ENCODE results near the gene DCLK3.

DCLK3 gene

GRCh38 chr3:36709826-36710365 is 54.5 kb downstream of the DCLK3 start:
- DNase-seq (ENCODE audit: low read depth in 2 of 2) = no peak

GRCh38 chr3:36709281-36709680 is 55.1 kb downstream of the DCLK3 start:
- no peak for DNase-seq (ENCODE audit: low read depth in 2 of 2)

GRCh38 chr3:36707623-36708409 is 56.5 kb downstream of the DCLK3 start:
- no peak for DNase-seq (ENCODE audit: low read depth in 2 of 2)

GRCh38 chr3:36705015-36705414 is 59.3 kb downstream of the DCLK3 start:
- no peak for DNase-seq (ENCODE audit: low read depth in 2 of 2)

GRCh38 chr3:36704280-36704679 is 60.1 kb downstream of the DCLK3 start:
- no peak for DNase-seq (ENCODE audit: low read depth in 2 of 2)

- no peak for DNase-seq (ENCODE audit: low read depth in 2 of 2)
These were observed 63.1 kb downstream of the DCLK3 start for GRCh38 chr3:36701249-36701572.

GRCh38 chr3:36700537-36701248 is 63.7 kb downstream of the DCLK3 start:
- DNase-seq (ENCODE audit: low read depth in 2 of 2) = no peak

- no peak for DNase-seq (ENCODE audit: low read depth in 2 of 2)
These were observed 66.0 kb downstream of the DCLK3 start for GRCh38 chr3:36698314-36698713.

GRCh38 chr3:36697229-36698001 is 66.9 kb downstream of the DCLK3 start:
- no peak for DNase-seq (ENCODE audit: low read depth in 2 of 2)

- DNase-seq (ENCODE audit: low read depth in 2 of 2) = no peak
These were observed 67.6 kb downstream of the DCLK3 start for GRCh38 chr3:36696799-36697198.

GRCh38 chr3:36695769-36696137 is 68.6 kb downstream of the DCLK3 start:
- DNase-seq (ENCODE audit: low read depth in 2 of 2) = no peak

GRCh38 chr3:36695113-36695768 is 69.1 kb downstream of the DCLK3 start:
- no peak for DNase-seq (ENCODE audit: low read depth in 2 of 2)

GRCh38 chr3:36693670-36694069 is 70.7 kb downstream of the DCLK3 start:
- no peak for DNase-seq (ENCODE audit: low read depth in 2 of 2)

GRCh38 chr3:36689560-36689959 is 74.8 kb downstream of the DCLK3 start:
- DNase-seq (ENCODE audit: low read depth in 2 of 2) = no peak

GRCh38 chr3:36688815-36689214 is 75.5 kb downstream of the DCLK3 start:
- DNase-seq (ENCODE audit: low read depth in 2 of 2) = no peak

- DNase-seq (ENCODE audit: low read depth in 2 of 2) = no peak
These were observed 77.8 kb downstream of the DCLK3 start for GRCh38 chr3:36686516-36686915.

GRCh38 chr3:36681867-36682266 is 82.5 kb downstream of the DCLK3 start:
- no peak for DNase-seq (ENCODE audit: low read depth in 2 of 2)

GRCh38 chr3:36680952-36681351 is 83.4 kb downstream of the DCLK3 start:
- no peak for DNase-seq (ENCODE audit: low read depth in 2 of 2)

- DNase-seq (ENCODE audit: low read depth in 2 of 2) = no peak
These were observed 84.8 kb downstream of the DCLK3 start for GRCh38 chr3:36679384-36680200.

GRCh38 chr3:36678216-36679013 is 85.9 kb downstream of the DCLK3 start:
- DNase-seq (ENCODE audit: low read depth in 2 of 2) = no peak

All from stimulated activated CD8-positive, alpha-beta memory T cell treated with anti-CD3 and anti-CD28 coated beads, Interleukin-7, amount 100 ng/mL, for 4 hours (primary cell).